GM13976 (cell line): ENCODE results near the gene NPDC1.

Experiments used
- DNase-seq: peaks from one replicate; pipeline ENCODE4 v3.0.0; 2012; ENCODE audit warnings: low spot score
- CTCF ChIP-seq: IDR thresholded peaks from 2 replicates; pipeline ENCODE4 v1.5.1; 2012; ENCODE audit warnings: borderline replicate concordance, mild to moderate bottlenecking; ENCODE audit not compliant: insufficient read depth; ENCODE audit errors: extremely low read depth, missing control alignments, control extremely low read depth
- in situ Hi-C: fragments of 300-500 bp; cut with MboI; formaldehyde crosslinking; loops from one replicate; pipeline ENCODE4 v1.12.0; 2022; ENCODE audit warnings: low sequenced_read_pairs, mixed read lengths, inconsistent platforms; ENCODE audit not compliant: unreplicated experiment

Gene NPDC1

DNA sequence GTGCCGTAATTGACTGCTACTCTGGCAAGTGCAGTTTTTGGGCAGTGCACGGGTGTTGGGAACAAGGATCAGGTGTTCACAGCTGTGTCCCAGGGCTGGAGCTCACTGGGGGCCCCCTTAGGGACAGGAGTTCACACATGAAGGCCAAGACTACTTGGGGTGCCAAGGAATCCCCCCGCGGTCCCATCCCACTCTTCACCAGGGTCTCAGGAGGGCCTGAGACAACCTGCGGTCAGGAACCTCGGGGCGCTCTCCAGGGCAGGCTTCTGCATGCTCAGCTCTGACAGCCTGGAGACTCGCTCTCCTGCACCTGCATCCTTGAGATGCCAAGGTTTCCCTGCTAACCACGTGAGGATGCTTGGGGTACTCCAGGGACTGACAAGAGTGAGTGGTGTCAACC is 38.5 kb upstream of the NPDC1 start:
- no peak for TF ChIP-seq CTCF
- in situ Hi-C loops: no loop called here

GRCh38 chr9:137083394-137084004 is 37.5 kb upstream of the NPDC1 start:
- in situ Hi-C loops: no loop called here
- DNase-seq: no peak
- no peak for TF ChIP-seq CTCF

More for the DNA sequence above, 38.5 kb upstream of the NPDC1 start:
- no peak for DNase-seq

DNA sequence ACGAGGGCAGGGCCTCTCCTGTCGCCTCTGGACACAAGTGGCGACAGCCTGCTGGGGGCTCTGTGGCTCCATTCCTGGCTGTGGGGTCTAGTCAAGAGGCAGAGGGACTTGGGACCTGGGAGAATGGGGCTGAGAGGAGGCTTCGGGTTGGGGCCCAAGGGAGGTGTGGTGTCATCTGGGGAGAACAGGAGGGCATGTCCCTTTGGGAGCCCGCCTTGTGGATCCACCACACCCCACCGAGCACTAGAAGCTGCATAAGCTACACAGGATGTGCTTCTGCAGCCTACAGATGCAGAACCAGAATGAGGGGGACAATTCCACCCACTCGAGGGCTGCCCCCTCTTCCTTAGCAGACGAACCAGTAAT is 36.9 kb upstream of the NPDC1 start:
- in situ Hi-C loops: no loop called here

GRCh38 chr9:137082222-137082924 is 36.4 kb upstream of the NPDC1 start:
- no peak for TF ChIP-seq CTCF
- in situ Hi-C loops: no loop called here
- DNase-seq: no peak

More for the DNA sequence above, 36.9 kb upstream of the NPDC1 start:
- TF ChIP-seq CTCF: no peak
- DNase-seq: no peak

GRCh38 chr9:137080260-137081122 is 34.5 kb upstream of the NPDC1 start:
- no peak for TF ChIP-seq CTCF
- no peak for DNase-seq
- in situ Hi-C loops: no loop called here

- in situ Hi-C loops: no loop called here
- no peak for DNase-seq
- no peak for TF ChIP-seq CTCF
These were observed 33.4 kb upstream of the NPDC1 start for GRCh38 chr9:137079401-137079787.
